ENCODE data around the gene GPR176.

GPR176 gene

DNA sequence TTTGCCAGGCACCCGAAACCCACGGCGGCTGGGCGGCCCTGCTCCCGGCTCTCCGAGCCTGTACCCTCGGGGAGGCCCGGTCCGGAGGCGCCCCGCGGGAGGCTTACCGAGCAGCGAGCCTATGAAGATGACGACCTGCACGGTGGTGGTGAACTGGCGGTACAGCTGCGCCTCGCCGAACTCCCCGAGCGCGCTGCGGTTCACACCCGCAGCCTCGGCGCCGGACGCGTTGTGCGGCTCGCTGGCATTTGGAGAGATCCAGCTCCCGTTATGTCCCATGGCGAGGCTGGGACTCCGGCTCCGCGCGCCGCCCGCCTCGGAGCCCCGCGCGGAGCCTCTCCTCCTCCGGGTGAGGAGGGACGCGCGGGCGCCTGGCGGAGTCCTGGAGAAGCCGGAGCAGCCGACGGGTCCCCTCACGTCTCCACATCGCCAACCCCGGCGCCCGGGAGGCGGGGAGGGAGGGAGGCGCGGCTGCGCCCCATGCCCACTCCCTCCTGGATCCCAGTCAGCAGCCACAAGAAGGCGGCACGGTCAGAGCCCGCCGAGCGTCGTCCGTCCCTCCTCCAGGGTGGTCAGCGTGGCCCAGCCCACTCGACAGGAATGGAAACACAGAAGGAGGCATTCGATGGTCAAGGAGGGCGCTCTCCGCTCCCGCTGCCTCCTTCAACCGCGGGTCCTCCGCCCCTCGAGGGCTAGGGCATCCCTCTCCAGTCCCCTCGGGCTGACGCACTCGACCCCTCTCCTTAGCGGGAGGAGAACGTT, at the start of gene GPR176:
GPR176 (minus strand) TSS at position 519 of the 762 bp plus-strand sequence; CDS start at position 279, 240 bp downstream.
- DNase-seq (ENCODE audit: low read depth), result no peak

GRCh38 chr15:39969002-39969394, 48.9 kb upstream of the GPR176 start:
- DNase-seq (ENCODE audit: low read depth), result no peak

DNA sequence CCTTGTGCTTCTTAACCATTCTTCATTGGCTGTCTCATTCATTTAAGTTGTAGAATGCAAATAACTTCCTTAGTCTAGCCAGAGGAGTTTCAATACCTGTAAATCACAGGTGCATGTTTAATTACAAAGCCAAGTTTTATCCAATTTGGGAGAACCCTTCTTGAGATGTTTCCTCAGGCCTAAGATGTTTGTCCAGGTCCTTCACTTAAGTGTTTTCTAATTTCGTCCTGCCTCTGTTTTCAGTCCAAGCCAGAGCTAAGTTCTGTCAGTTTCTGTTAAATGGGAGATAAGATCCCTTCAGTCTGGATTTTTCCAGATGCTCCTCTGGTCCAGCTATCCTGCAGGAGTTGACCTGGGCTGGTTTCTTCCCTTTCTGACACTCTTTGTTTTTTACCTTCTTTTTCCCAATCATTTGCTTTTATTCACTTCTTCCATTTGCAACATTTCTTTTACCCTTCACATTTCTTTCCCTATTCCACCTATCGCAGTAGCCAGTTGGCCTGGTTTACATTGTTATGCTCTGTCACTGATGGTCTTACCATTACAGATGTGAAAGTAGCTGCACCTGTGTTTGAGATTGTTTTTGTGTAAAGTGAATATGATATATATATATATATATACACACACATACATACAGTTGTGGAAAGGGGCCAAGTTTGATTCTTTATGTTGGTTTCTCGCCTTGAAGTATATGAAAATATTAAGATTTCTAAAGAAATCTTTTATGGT, 48.4 kb upstream of the GPR176 start:
- no peak for DNase-seq (ENCODE audit: low read depth)

- no peak for DNase-seq (ENCODE audit: low read depth)
Observed at GRCh38 chr15:39966521-39966920, 46.5 kb upstream of the GPR176 start.

GRCh38 chr15:39963786-39964185, 43.7 kb upstream of the GPR176 start:
- no peak for DNase-seq (ENCODE audit: low read depth)

- no peak for DNase-seq (ENCODE audit: low read depth)
Observed at GRCh38 chr15:39961051-39961450, 41.0 kb upstream of the GPR176 start.

- DNase-seq (ENCODE audit: low read depth), result no peak
Observed at GRCh38 chr15:39960411-39960810, 40.3 kb upstream of the GPR176 start.

GRCh38 chr15:39959411-39959810, 39.3 kb upstream of the GPR176 start:
- no peak for DNase-seq (ENCODE audit: low read depth)

DNA sequence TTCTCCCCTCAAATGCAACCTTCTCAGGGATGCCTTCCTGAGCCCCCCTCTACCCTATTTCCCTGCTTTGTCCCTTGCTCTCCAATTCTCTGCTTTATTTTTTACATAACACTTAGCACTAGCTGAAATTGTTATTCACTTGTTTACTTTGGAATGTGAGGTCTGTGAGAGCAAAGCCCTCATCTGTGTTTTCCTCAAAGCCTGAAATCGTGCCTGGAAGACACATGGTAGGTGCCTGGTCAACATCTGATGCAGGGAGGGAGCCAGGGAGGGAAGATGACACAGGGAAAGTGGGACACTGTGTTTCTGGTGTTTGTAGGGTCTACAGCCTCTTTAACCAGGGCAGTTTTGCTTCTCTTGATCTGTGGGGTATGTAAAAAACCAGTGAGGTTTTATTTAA, 37.4 kb upstream of the GPR176 start:
- no peak for DNase-seq (ENCODE audit: low read depth)

DNA sequence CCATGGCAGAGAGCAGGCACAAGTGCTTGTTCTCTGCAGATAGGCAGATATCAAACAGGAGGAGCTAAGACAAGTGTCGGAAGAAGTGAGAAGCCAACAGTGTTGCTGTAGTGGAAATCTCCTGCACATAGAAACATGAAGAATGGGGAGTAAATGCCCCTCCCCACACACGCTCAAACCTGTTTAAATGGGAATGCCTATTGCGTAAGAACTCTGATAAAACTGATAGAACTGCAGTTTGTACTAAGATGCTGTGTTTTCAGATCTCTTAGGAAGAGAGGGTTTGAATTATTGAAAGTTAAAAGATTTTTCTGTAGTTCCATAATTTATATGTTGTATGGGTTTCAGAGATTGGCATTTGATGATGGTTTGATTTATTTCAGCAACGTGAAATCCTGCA, 33.5 kb upstream of the GPR176 start:
- no peak for DNase-seq (ENCODE audit: low read depth)

GRCh38 chr15:39951561-39951960, 31.5 kb upstream of the GPR176 start:
- DNase-seq (ENCODE audit: low read depth), result no peak

DNA sequence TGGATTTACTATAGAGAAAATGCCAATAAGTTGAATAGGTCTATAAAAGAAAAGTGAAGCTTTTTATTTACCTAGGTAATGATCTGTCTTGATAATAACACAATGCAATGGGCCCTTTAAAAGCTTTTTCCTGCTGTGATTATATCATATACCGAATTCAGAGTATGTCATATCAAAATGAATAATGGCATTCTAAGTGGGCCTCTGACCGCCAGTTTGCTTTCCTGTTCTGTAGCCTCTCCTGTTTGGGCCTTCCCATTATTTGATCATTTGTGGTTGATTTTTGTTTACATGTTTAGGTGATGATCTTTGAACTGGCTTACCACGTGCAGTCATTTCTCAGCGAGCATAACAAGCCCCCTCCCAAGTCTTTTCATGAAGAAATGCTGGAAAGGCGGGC, 28.8 kb upstream of the GPR176 start:
- DNase-seq (ENCODE audit: low read depth), result no peak

DNA sequence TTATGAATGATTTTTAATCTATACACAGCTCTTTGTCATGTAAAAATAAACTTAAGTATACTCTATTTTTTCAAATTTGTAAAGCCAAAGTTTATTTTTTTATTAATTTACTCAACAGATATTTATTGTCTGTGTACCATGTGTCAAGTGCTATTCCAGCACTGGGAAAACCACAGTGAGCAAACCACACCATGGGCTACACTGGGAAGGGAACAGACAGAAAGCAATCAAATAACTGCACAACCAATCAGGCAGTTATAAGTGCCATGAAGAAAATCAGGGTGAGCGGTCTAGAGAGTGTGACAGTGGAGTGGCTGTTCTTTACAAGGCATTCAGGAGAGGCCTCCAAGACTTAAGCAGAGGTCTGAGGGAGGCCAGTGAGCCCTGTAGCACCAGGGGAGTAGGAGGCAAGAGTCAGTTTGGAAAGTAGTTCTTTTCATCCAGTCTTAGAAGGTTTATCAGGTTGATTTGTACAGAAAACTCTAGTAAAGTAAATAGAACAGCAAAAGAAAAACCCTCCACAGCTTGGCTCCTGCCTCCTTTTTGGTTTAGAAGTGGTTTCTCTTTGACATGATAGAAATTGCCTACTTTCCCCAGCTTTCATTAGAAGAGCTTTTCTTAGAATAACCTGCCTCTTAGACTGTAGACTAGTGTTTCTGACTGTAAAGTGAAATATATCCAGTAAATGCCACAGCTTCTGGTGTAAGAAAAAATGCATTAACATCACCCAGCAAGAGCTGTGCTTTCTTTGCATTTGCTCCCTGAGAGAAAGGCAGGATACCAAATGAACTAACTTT, 27.5 kb upstream of the GPR176 start:
- no peak for DNase-seq (ENCODE audit: low read depth)

- DNase-seq (ENCODE audit: low read depth), result no peak
Observed at GRCh38 chr15:39946862-39947261, 26.8 kb upstream of the GPR176 start.

- DNase-seq (ENCODE audit: low read depth), result no peak
Observed at GRCh38 chr15:39944726-39945125, 24.7 kb upstream of the GPR176 start.

- no peak for DNase-seq (ENCODE audit: low read depth)
Observed at GRCh38 chr15:39942753-39943150, 22.7 kb upstream of the GPR176 start.

- DNase-seq (ENCODE audit: low read depth), result no peak
Observed at GRCh38 chr15:39942101-39942752, 22.2 kb upstream of the GPR176 start.

DNA sequence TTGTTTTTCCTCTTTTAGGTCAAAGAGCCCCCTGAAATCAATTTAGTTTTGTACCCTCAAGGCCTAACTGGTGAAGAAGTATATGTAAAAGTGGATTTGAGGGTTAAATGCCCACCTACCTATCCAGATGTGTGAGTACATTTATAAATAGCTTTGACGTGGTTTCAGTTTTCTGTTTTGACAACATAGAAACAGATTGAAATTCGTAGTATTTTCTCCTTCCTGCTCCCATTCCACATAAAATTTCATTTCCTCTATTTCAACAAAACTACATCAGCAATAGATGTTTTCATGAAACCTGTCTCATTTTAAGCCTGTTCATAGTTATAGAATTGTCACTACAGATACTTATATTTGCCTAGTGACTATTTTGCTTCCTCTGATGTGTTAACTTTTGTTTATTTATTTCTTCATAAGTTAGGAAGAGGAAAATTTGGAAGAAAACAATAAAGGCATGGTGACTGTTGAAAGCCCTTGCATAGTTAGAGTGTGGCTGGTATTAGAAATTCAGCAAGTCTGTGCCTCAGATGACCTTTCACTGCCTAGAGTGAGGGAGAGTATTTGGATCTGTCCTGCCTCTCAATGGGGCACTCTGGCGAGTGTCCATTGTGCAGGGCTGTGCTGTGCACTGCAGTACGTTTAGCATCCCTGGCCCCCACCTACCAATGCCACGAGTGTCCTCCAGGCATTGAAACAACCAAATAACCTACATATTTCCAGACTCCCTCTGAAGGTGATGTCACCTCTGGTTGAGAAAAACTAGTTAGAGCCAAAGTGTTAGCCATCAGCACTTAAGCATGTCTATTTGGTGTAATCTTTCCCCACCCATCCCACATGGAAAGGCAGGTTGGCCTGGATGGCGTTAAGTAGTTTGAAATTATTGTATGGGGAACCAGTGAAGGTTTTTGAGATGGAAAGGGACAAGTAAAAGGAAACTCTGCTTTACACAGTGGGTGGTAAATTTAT, 19.7 kb upstream of the GPR176 start:
- DNase-seq (ENCODE audit: low read depth), result no peak

DNA sequence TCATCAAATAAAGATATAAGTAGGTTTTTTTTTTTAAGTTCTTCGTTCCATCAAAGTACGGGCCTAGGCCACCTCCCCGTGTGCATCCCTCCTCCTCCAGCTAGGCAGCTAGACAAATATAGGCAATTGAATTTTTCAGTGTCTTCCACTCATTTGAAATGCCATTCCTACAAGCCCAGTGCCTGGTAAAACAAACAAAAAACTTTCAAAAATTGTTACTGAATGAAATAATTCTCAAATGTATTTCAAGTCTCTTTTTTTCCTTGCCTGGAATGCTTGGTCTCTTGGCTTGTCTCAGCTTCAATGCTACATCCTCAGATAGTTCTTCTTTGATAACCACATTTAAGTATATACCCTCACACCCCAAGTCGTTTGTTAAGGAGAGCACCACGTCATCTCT, 17.6 kb upstream of the GPR176 start:
- DNase-seq (ENCODE audit: low read depth), result no peak

DNA sequence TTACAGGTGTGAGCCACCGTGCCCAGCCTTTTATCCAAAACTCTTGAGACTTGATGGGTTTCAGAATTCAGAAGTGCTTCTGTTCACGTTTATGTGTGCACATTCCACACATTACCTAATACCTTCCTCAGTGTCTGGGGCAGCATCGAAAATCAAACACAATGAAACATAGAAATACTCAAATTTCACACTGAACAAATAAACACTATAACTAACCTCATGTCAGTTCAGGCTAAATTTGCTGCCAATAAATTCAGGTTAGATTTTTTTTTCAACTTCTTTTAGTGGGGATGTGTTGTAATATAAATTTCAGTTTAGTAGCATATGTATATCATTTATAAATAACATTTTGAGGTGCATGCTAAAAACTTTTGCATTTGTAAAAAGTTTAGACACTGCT, 16.6 kb upstream of the GPR176 start:
- no peak for DNase-seq (ENCODE audit: low read depth)

GRCh38 chr15:39936187-39936586, 16.1 kb upstream of the GPR176 start:
- no peak for DNase-seq (ENCODE audit: low read depth)

All from activated T-helper 1 cell treated with Interleukin-2 at 50 U/mL for 16 hours (primary cell).